Endothelial cell of umbilical vein (primary cell): ENCODE measurements around the gene TMCO2.

ENCODE experiments used
- JUN ChIP-seq: IDR thresholded peaks from 2 replicates; pipeline ENCODE4 v1.6.1; 2011; ENCODE audit warnings: borderline replicate concordance, low read depth; ENCODE audit not compliant: insufficient read length, insufficient read depth
- POLR2A ChIP-seq: IDR thresholded peaks from 2 replicates; pipeline ENCODE4 v1.6.1; 2012; ENCODE audit warnings: low read depth, mild to moderate bottlenecking, control low read depth, low read length
- TF ChIP-seq, protein P1 (sequence below), 2 donors: IDR thresholded peaks; 1 replicate in 1 of 2; 2 replicates in 1 of 2; pipeline ENCODE4 v1.5.1; 2011; ENCODE audit warnings: low read length in 2 of 2, mild to moderate bottlenecking in 2 of 2, moderate library complexity in 2 of 2, control low read depth in 1 of 2, inconsistent platforms in 1 of 2, low read depth in 1 of 2; ENCODE audit not compliant: insufficient read depth in 1 of 2; ENCODE audit errors: extremely low read depth in 1 of 2

GRCh38 chr1:40226192-40226591, 21.5 kb upstream of the TMCO2 start:
- TF ChIP-seq, protein P1, sequence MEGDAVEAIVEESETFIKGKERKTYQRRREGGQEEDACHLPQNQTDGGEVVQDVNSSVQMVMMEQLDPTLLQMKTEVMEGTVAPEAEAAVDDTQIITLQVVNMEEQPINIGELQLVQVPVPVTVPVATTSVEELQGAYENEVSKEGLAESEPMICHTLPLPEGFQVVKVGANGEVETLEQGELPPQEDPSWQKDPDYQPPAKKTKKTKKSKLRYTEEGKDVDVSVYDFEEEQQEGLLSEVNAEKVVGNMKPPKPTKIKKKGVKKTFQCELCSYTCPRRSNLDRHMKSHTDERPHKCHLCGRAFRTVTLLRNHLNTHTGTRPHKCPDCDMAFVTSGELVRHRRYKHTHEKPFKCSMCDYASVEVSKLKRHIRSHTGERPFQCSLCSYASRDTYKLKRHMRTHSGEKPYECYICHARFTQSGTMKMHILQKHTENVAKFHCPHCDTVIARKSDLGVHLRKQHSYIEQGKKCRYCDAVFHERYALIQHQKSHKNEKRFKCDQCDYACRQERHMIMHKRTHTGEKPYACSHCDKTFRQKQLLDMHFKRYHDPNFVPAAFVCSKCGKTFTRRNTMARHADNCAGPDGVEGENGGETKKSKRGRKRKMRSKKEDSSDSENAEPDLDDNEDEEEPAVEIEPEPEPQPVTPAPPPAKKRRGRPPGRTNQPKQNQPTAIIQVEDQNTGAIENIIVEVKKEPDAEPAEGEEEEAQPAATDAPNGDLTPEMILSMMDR (IDR thresholded peaks at IDR 0.05; ENCODE audit: extremely low read depth in 1 of 2, insufficient read depth in 1 of 2, low read depth in 1 of 2, low read length in 2 of 2): no peak
- TF ChIP-seq POLR2A (no peak), JUN (no peak)
